Esophagus muscularis mucosa (tissue), 4 donors: ENCODE data around the gene UBR2.

Experiments used
- CTCF ChIP-seq, 3 experiments: fragments of 200-600 bp in 2 of 3; fragments of 450-650 bp in 1 of 3; sonication (generic) in 2 of 3; IDR thresholded peaks; one replicate each; pipeline ENCODE4 v1.5.1; 2017 to 2019; ENCODE audit warnings: antibody characterized with exemption in 3 of 3, mild to moderate bottlenecking in 2 of 3, moderate library complexity in 1 of 3
- EP300 ChIP-seq: sonication (generic); formaldehyde crosslinking; IDR thresholded peaks from one replicate; pipeline ENCODE4 v1.6.1; 2017; ENCODE audit warnings: antibody characterized with exemption
- POLR2AphosphoS5 ChIP-seq, 2 donors: sonication (generic); formaldehyde crosslinking; IDR thresholded peaks; one replicate each; pipeline ENCODE4 v1.6.1; 2017; ENCODE audit warnings: antibody characterized with exemption in 2 of 2

- no peak for TF ChIP-seq CTCF (IDR thresholded peaks at IDR 0.05)
- TF ChIP-seq EP300, result no peak
- TF ChIP-seq POLR2AphosphoS5 (IDR thresholded peaks at IDR 0.05), result no peak
Measured at GRCh38 chr6:42624601-42625000, 60.8 kb downstream of the UBR2 start.
